GM20000 (cell line): ENCODE measurements around the gene ASXL3.

Source experiments
- DNase-seq: peaks from one replicate; pipeline ENCODE4 v3.0.0; 2012; ENCODE audit warnings: low spot score
- CTCF ChIP-seq: IDR thresholded peaks from 2 replicates; pipeline ENCODE4 v1.5.1; 2012; ENCODE audit warnings: mild to moderate bottlenecking, control low read depth; ENCODE audit errors: extremely low read depth, missing control alignments

The ASXL3 gene

GRCh38 chr18:33711514-33711913 lies 133.5 kb downstream of the ASXL3 start:
- TF ChIP-seq CTCF: no peak
- no peak for DNase-seq

GRCh38 chr18:33712719-33713118 lies 134.7 kb downstream of the ASXL3 start:
- no peak for TF ChIP-seq CTCF

GRCh38 chr18:33716061-33716683 lies 138.2 kb downstream of the ASXL3 start:
- no peak for TF ChIP-seq CTCF
- DNase-seq: no peak

More at GRCh38 chr18:33712719-33713118, 134.7 kb downstream of the ASXL3 start:
- DNase-seq: no peak

- no peak for TF ChIP-seq CTCF
These were observed 139.3 kb downstream of the ASXL3 start for GRCh38 chr18:33717339-33717738.

GRCh38 chr18:33720133-33720532 lies 142.1 kb downstream of the ASXL3 start:
- no peak for DNase-seq
- TF ChIP-seq CTCF: no peak

More at GRCh38 chr18:33717339-33717738, 139.3 kb downstream of the ASXL3 start:
- no peak for DNase-seq

- TF ChIP-seq CTCF: no peak
- DNase-seq: no peak
These were observed 151.5 kb downstream of the ASXL3 start for GRCh38 chr18:33729556-33729955.

- no peak for DNase-seq
- no peak for TF ChIP-seq CTCF
These were observed 155.4 kb downstream of the ASXL3 start for GRCh38 chr18:33733376-33733775.
